HG03439 (cell line): ENCODE results near the gene NQO1.
"Not testable (repeated sequence)": the region's sequence is repeated elsewhere in the genome, so short reads cannot be mapped to it uniquely, and the experiment has no call there.

ENCODE experiments used
- ATAC-seq: cut with Tn5 transposase; IDR thresholded peaks from one replicate; pipeline ENCODE4 v1.9.1; 2021; ENCODE audit warnings: mild to moderate bottlenecking, moderate library complexity; ENCODE audit not compliant: unreplicated experiment

Gene NQO1

GRCh38 chr16:69726313-69727060 lies at the start of gene NQO1:
Gene NQO1, minus strand, starts transcription at chr16:69726560. Its CDS starts 121 bp downstream, at chr16:69726439.
- peak; percentile 96 for ATAC-seq

GRCh38 chr16:69775563-69775962 lies 49.2 kb upstream of the NQO1 start:
- ATAC-seq: no peak

- no peak for ATAC-seq
Observed at GRCh38 chr16:69773260-69773947, 47.0 kb upstream of the NQO1 start.

GRCh38 chr16:69771651-69771967 lies 45.2 kb upstream of the NQO1 start:
- ATAC-seq: no peak

GRCh38 chr16:69769404-69769803 lies 43.0 kb upstream of the NQO1 start:
- ATAC-seq: no peak

- no peak for ATAC-seq
Observed at GRCh38 chr16:69768666-69769065, 42.3 kb upstream of the NQO1 start.

GRCh38 chr16:69767459-69768229 lies 41.3 kb upstream of the NQO1 start:
- ATAC-seq: no peak

- ATAC-seq: no peak
Observed at GRCh38 chr16:69763599-69763942, 37.2 kb upstream of the NQO1 start.

- peak; percentile 5 for ATAC-seq
Observed at GRCh38 chr16:69762814-69763598, 36.6 kb upstream of the NQO1 start.

GRCh38 chr16:69761983-69762813 lies 35.8 kb upstream of the NQO1 start, which contains the start of gene WWP2:
Gene WWP2, plus strand, starts transcription at chr16:69762332. Its CDS starts 24,679 bp downstream, at chr16:69787011.
- ATAC-seq: peak; percentile 67

GRCh38 chr16:69757375-69757774 lies 31.0 kb upstream of the NQO1 start:
- not testable (repeated sequence) for ATAC-seq

- ATAC-seq: no peak
Observed at GRCh38 chr16:69756705-69757104, 30.3 kb upstream of the NQO1 start.

GRCh38 chr16:69754469-69755310 lies 28.3 kb upstream of the NQO1 start, which contains the start of gene NOB1:
Gene NOB1, minus strand, starts transcription at chr16:69754926. Its CDS starts 16 bp downstream, at chr16:69754910.
- ATAC-seq: peak; percentile 92

GRCh38 chr16:69754143-69754468 lies 27.7 kb upstream of the NQO1 start:
- no peak for ATAC-seq

- ATAC-seq: no peak
Observed at GRCh38 chr16:69748694-69749345, 22.5 kb upstream of the NQO1 start.

- ATAC-seq: no peak
Observed at GRCh38 chr16:69747115-69747514, 20.8 kb upstream of the NQO1 start.

- no peak for ATAC-seq
Observed at GRCh38 chr16:69745959-69746358, 19.6 kb upstream of the NQO1 start.

GRCh38 chr16:69745232-69745612 lies 18.9 kb upstream of the NQO1 start:
- ATAC-seq: no peak
